Right lobe of liver (tissue), 4 donors: ENCODE data around the gene SIGLEC15.

Source experiments
- CTCF ChIP-seq, 4 donors: fragments of 200-600 bp in 3 of 4; fragments of 450-650 bp in 1 of 4; IDR thresholded peaks; one replicate each; pipeline versions ENCODE4 v1.5.1 to v1.8.0; 2016 to 2022; ENCODE audit warnings: antibody characterized with exemption in 4 of 4, mild to moderate bottlenecking in 2 of 4
- POLR2A ChIP-seq: fragments of 450-650 bp; IDR thresholded peaks from one replicate; pipeline ENCODE4 v1.6.1; 2017; ENCODE audit warnings: antibody characterized with exemption, mild to moderate bottlenecking
- donor health status: DM: no; HTN: no; CAD: no.
- donor health status: DM: no; HTN: no; CAD: no.
- donor health status: DM: no; HTN: yes; CAD: no.

GRCh38 chr18:45820106-45820745 lies 5.2 kb upstream of the SIGLEC15 start:
- no peak for TF ChIP-seq CTCF (IDR thresholded peaks at IDR 0.05)
- TF ChIP-seq POLR2A: no peak
